ENCODE measurements around the gene RPP30.
"Not testable (repeated sequence)": the region's sequence is repeated elsewhere in the genome, so short reads cannot be mapped to it uniquely, and the experiment has no call there.

RPP30 gene

GRCh38 chr10:90872648-90873020, 860 bp downstream of the RPP30 start:
- DNase-seq, result no peak

GRCh38 chr10:90879062-90879461, 7.3 kb downstream of the RPP30 start:
- no peak for DNase-seq

GRCh38 chr10:90880059-90880719, 8.4 kb downstream of the RPP30 start:
- not testable (repeated sequence) for DNase-seq

- DNase-seq, result no peak
These were observed 12.7 kb downstream of the RPP30 start for GRCh38 chr10:90884431-90884830.

GRCh38 chr10:90885176-90885575, 13.4 kb downstream of the RPP30 start:
- DNase-seq, result no peak

- no peak for DNase-seq
These were observed 15.8 kb downstream of the RPP30 start for GRCh38 chr10:90887555-90887954.

- no peak for DNase-seq
These were observed 16.6 kb downstream of the RPP30 start for GRCh38 chr10:90888387-90888786.

- no peak for DNase-seq
These were observed 17.9 kb downstream of the RPP30 start for GRCh38 chr10:90889636-90890035.

GRCh38 chr10:90890347-90890746, 18.6 kb downstream of the RPP30 start:
- no peak for DNase-seq

- DNase-seq, result no peak
These were observed 21.4 kb downstream of the RPP30 start for GRCh38 chr10:90893190-90893589.

- DNase-seq, result not testable (repeated sequence)
These were observed 25.1 kb downstream of the RPP30 start for GRCh38 chr10:90896916-90897315.

GRCh38 chr10:90905925-90906324, 34.2 kb downstream of the RPP30 start:
- no peak for DNase-seq

GRCh38 chr10:90906596-90906995, 34.8 kb downstream of the RPP30 start:
- no peak for DNase-seq

GRCh38 chr10:90911133-90912051, 39.6 kb downstream of the RPP30 start:
- DNase-seq, result peak; percentile 24 to 53

GRCh38 chr10:90912174-90912573, 40.4 kb downstream of the RPP30 start:
- DNase-seq, result no peak

- DNase-seq, result no peak
These were observed 41.2 kb downstream of the RPP30 start for GRCh38 chr10:90912854-90913479.

GRCh38 chr10:90913774-90914420, 42.1 kb downstream of the RPP30 start:
- no peak for DNase-seq

- no peak for DNase-seq
These were observed 43.4 kb downstream of the RPP30 start for GRCh38 chr10:90914992-90915765.

GRCh38 chr10:90915766-90916075, 43.9 kb downstream of the RPP30 start:
- DNase-seq, result no peak

- DNase-seq, result no peak
These were observed 44.8 kb downstream of the RPP30 start for GRCh38 chr10:90916392-90917237.

- DNase-seq, result no peak
These were observed 45.6 kb downstream of the RPP30 start for GRCh38 chr10:90917238-90917967.

Measured in activated CD4-positive, alpha-beta T cell treated with anti-CD3 and anti-CD28 coated beads for 4 hours (primary cell).